ENCODE measurements around the gene SORCS2.

DNA sequence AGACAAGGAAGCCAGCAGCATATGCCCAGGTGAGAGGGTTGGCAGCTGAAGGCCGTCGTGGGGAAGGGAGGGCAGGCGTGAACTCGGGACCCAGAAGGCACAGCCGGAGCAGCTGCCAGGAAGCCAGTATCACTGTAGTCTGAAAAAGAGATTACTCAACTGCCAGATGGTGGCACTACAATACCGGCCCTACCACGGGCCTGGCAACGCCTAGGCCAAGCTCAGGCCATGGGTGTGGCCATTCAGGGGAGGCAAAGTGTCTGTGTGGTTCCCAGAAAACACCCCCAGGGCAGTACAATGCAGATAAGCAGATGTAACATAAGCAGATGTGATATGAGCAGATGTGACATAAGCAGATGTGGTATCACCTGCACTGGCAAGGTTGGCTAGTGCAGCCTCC is 511.4 kb downstream of the SORCS2 start:
- TF ChIP-seq POLR2A (IDR thresholded peaks at IDR 0.05): no peak
- TF ChIP-seq, protein P1, sequence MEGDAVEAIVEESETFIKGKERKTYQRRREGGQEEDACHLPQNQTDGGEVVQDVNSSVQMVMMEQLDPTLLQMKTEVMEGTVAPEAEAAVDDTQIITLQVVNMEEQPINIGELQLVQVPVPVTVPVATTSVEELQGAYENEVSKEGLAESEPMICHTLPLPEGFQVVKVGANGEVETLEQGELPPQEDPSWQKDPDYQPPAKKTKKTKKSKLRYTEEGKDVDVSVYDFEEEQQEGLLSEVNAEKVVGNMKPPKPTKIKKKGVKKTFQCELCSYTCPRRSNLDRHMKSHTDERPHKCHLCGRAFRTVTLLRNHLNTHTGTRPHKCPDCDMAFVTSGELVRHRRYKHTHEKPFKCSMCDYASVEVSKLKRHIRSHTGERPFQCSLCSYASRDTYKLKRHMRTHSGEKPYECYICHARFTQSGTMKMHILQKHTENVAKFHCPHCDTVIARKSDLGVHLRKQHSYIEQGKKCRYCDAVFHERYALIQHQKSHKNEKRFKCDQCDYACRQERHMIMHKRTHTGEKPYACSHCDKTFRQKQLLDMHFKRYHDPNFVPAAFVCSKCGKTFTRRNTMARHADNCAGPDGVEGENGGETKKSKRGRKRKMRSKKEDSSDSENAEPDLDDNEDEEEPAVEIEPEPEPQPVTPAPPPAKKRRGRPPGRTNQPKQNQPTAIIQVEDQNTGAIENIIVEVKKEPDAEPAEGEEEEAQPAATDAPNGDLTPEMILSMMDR (IDR thresholded peaks at IDR 0.05): no peak
